Stimulated activated CD8-positive, alpha-beta memory T cell treated with anti-CD3 and anti-CD28 coated beads, Interleukin-2, amount 100 ng/mL, for 1 hour (primary cell): ENCODE measurements around the gene LPGAT1.

Experiments used
- DNase-seq, 2 donors: peaks; one replicate each; pipeline ENCODE4 v3.0.0-alpha.2; 2020; ENCODE audit warnings: low read depth in 2 of 2

LPGAT1 gene

GRCh38 chr1:211762206-211762605 is 68.4 kb downstream of the LPGAT1 start:
- no peak for DNase-seq

- DNase-seq, result no peak
These were observed 69.2 kb downstream of the LPGAT1 start for GRCh38 chr1:211761400-211761799.

- DNase-seq, result no peak
These were observed 74.0 kb downstream of the LPGAT1 start for GRCh38 chr1:211756471-211757020.

- no peak for DNase-seq
These were observed 76.8 kb downstream of the LPGAT1 start for GRCh38 chr1:211753649-211754251.

GRCh38 chr1:211752951-211753486 is 77.5 kb downstream of the LPGAT1 start:
- no peak for DNase-seq

GRCh38 chr1:211752317-211752716 is 78.2 kb downstream of the LPGAT1 start:
- no peak for DNase-seq

- no peak for DNase-seq
These were observed 79.1 kb downstream of the LPGAT1 start for GRCh38 chr1:211751438-211751837.

- no peak for DNase-seq
These were observed 80.0 kb downstream of the LPGAT1 start for GRCh38 chr1:211750599-211750998.

- DNase-seq, result no peak
These were observed 81.3 kb downstream of the LPGAT1 start for GRCh38 chr1:211749251-211749650.

- no peak for DNase-seq
These were observed 81.8 kb downstream of the LPGAT1 start for GRCh38 chr1:211748810-211749209.

GRCh38 chr1:211742889-211743529 is 87.6 kb downstream of the LPGAT1 start:
- no peak for DNase-seq

GRCh38 chr1:211742272-211742671 is 88.3 kb downstream of the LPGAT1 start:
- DNase-seq, result no peak

GRCh38 chr1:211741788-211742187 is 88.8 kb downstream of the LPGAT1 start:
- no peak for DNase-seq

GRCh38 chr1:211741116-211741515 is 89.4 kb downstream of the LPGAT1 start:
- DNase-seq, result no peak

GRCh38 chr1:211739671-211740411 is 90.7 kb downstream of the LPGAT1 start:
- DNase-seq, result no peak

- peak in 1 of 2 donors; percentile 1 for DNase-seq
These were observed 91.8 kb downstream of the LPGAT1 start for GRCh38 chr1:211738691-211739301.

- DNase-seq, result no peak
These were observed 92.4 kb downstream of the LPGAT1 start for GRCh38 chr1:211738096-211738690.

GRCh38 chr1:211737115-211738035 is 93.2 kb downstream of the LPGAT1 start:
- no peak for DNase-seq

GRCh38 chr1:211736351-211736915 is 94.1 kb downstream of the LPGAT1 start:
- DNase-seq, result no peak
